HG02870 (cell line): Measurements from ENCODE around the gene SYNE1.
"Not testable (repeated sequence)": the region's sequence is repeated elsewhere in the genome, so short reads cannot be mapped to it uniquely, and the experiment has no call there.

ENCODE experiments used
- ATAC-seq: cut with Tn5 transposase; IDR thresholded peaks from one replicate; pipeline ENCODE4 v1.9.1; 2021; ENCODE audit warnings: mild to moderate bottlenecking, moderate library complexity; ENCODE audit not compliant: unreplicated experiment

Gene SYNE1

DNA sequence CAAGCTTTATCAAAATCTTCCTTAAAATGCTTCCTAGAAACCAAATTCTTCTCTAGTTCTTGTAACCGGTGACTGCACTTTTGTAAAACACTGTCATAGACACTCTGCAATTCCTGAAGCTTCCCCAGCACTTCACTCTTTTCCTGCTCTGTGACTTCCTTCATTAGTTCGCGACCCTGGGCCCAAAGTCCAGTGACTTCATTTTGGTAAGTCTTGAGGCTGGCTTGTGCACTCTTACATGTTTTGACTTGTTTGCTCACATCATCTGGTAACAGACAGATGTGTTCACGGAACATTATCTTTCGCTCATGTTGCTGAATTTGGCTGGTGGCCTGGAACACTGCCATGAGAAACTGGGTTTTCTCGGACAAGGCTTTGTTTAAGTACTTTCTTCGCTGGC is 306.2 kb downstream of the SYNE1 start:
- ATAC-seq = no peak

DNA sequence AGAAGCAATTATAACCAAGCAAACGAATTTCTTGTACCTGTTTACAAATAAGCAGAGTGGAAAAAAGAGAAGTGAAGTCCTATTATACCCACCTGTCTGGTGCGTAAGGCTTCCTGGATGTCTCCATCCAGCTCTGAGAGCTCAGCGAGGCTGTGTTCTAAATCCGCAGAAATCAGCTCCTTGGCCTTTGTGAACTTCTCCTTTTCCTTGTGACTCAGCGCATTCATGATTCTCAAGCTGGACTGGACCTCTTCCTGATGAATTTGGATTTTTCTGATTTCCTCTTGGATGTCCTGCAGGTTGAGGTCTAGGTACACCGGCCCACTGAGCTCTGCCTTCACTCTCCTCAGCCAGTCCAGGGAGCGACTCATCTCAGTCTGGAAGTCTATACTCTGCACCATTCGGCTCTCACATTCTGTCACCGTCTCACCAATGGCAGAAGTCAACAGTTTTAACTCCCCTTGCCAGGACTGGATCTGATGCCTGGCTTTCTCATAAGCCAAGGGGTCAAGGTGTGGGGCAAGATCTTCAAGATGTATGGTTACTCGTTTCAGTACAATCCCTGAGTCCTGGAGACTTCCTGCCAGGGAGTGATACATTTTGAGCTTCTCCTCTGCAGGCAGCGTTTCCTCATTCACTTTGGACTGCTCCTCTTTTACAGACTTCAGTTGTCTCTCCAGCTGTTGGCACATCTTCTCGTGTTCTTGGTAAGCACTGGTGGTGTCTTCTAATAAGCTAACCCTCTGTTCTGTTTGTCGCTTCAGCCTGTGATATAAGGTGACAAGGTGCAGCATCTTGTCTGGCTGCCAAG is 307.3 kb downstream of the SYNE1 start:
- ATAC-seq = no peak

GRCh38 chr6:152328200-152328599 is 309.0 kb downstream of the SYNE1 start:
- not testable (repeated sequence) for ATAC-seq

DNA sequence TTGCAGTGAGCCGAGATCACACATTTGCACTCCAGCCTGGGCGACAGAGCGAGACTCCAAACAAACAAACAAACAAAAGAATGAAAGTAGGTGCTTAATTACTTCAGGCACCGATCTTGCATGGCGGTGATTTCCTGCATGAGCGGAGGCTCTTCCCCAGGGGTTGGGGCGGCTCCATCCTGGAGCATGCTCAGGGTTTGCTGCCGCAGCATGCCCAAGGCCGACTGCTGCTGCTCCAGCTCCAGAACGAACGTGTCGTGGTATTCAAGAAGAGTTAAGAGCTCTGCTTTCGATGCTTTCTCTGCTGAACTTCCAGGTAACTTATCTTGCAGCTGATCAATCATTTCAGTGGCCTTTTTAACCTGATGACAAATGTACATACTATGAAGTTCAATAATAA is 313.8 kb downstream of the SYNE1 start:
- no peak for ATAC-seq

DNA sequence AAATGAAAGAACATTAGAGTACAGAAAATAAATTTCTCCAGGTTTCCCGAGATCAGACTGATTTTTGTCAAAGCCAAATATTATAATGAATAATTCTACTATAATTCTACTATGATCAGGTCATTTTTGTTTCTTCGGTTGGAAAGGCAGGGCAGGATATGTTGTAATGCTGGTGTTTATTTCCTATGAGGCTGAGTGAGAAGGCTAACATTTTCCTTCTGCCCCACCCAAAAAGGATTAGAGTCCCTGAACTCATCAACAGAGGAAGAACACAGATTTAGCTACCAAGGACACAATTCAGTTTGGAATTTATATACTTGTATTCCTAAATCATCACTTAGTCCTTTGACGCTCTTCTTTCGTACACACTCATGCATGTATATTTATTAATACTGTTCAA is 318.9 kb downstream of the SYNE1 start:
- no peak for ATAC-seq

GRCh38 chr6:152316024-152316423 is 321.1 kb downstream of the SYNE1 start:
- no peak for ATAC-seq

DNA sequence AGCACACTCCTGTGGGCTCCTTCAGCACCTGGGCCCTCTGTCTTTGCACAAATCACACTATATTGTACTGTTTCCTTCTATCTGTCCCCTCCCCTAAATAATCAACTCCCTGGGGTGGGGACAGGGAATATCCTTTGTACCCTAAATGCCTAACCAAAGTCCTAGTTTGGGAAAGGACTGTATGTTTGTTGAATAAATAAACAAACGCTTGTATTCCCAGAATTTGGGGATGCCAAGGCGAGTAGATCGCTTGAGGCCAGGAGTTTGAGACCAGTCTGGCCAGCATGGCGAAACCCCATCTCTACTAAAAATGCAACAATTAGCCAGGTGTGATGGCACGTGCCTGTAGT is 322.7 kb downstream of the SYNE1 start:
- ATAC-seq = no peak

- no peak for ATAC-seq
Measured at GRCh38 chr6:152313542-152314482, 323.4 kb downstream of the SYNE1 start.

- ATAC-seq = no peak
Measured at GRCh38 chr6:152312434-152312833, 324.7 kb downstream of the SYNE1 start.

GRCh38 chr6:152310371-152310954 is 326.7 kb downstream of the SYNE1 start:
- ATAC-seq = no peak

DNA sequence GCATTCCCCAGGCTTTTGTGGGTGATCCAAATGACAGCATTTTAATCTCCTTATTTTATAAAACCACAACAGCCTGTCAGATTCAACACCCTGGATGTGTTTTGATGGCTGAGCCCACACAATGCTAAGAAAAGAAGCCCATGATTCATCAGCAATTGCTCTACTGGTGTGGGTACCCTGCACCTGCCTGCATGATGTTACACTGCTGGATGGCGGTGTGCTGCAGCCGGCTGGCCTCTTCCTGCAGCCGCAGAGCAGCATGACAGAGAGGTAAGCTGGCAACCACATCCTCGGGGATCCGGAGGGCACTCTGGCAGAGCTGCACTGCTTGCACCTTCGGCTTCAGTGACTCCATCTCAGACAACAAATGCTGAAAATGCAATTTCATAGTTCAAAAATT is 327.5 kb downstream of the SYNE1 start:
- ATAC-seq = no peak

DNA sequence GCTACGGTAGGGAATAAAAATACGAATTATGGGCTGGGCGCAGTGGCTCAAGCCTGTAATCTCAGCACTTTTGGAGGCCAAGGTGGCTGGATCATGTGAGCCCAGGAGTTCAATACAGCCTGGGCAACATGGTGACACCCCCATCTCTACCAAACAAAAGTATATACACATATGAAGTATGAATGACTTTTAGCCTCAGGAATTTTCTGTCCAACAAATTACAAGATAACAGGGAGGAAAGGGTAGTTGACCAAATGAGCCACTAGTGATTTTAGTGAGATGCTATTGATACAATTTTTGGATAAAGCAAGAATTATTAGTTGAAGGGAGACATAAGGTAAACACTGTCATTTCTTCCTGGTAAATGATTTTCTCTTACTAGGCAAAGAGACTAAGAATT is 328.2 kb downstream of the SYNE1 start:
- ATAC-seq = no peak

GRCh38 chr6:152308306-152308705 is 328.9 kb downstream of the SYNE1 start:
- ATAC-seq = no peak

DNA sequence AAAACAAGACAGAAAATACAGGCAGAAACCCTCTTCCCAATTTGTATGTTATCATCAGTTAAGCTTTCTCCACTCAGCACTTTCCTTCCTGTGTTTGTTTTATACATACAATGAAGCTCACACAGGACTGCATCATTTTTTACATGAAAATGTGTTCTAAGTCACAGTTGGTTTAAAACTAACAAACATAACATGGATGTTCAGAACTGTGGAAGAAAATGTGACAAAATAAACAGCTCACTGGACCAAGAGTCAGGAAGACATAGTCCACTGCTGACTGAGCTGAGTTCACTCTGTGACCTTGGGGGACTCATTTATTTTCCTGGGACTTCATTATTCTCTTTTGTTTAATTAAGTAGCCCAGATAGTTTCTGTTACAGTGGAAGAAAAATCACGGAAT is 331.5 kb downstream of the SYNE1 start:
- ATAC-seq = no peak

DNA sequence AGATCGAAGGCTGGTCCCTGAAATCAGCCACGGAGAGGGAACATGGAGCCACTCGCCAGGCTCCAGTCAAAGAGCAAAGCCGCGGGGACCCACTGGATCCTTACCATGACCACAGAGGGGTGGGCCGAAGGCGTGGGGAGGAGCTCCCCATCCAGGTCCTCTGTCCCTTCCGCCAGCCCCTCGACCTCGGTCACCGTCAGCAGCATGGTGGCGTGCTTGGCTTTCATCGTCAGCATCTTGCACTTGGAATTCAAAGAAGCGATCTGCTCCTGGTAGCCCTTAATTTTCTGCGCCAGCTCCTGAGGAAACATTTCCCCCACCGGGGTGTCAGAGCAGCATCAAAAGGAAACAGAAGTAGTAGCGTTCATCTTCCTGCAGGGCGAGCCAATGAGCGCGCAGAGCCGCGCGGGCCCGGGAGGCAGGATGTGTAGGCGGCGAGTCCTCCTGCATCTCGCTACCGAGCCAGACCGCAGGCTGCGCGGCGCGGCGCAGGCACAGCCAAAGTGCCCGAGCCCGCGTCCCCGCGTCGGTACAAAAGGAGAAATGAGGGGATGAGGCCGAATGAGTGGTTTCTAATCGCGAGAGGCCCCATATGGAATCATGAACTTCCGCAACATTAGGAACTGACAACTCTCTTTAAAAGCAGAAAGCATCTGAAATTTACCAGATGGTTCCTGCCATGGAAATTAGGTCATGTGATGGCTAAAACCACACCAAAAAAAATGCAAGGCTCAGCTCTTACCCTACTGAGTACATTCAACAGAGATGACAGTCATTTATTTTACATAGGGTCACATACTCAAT is 335.2 kb downstream of the SYNE1 start:
- peak; percentile 83 for ATAC-seq

- ATAC-seq = peak; percentile 23
Measured at GRCh38 chr6:152301021-152301764, 336.0 kb downstream of the SYNE1 start.

GRCh38 chr6:152300517-152300916 is 336.6 kb downstream of the SYNE1 start:
- no peak for ATAC-seq

- no peak for ATAC-seq
Measured at GRCh38 chr6:152298848-152299735, 338.1 kb downstream of the SYNE1 start.

DNA sequence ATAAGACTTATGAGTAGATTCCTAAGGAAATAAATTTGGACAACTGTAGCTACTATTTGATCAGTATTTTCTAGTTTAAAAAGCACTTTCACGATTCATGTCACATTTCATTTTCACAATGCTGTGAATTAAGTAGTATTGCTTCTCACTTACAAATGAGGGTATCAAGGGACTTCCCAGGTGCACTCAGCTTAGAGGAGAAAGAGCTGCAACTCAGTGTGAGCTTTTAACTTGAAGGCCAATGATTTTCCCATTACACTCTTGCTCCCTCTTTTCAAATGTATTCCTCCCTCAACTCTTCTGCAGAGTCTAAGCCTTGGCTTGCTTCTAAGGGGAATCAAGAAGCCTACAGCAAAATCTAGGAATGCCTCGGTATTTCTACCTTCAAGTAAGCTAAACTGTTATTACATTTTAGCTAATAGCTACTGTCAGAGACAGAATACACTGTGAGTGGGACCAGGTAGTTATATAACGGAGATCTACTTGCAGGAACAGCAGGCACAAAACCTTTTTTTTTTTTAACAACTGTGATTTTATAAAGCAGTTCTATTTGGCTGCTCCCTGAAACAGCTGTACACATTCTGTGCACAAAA is 339.0 kb downstream of the SYNE1 start:
- ATAC-seq = peak; percentile 18
